Fibroblast of skin of scalp (primary cell): ENCODE measurements around the gene CARD9.

Experiments used
- DNase-seq: peaks from one replicate; pipeline ENCODE4 v3.0.0-alpha.2; 2013

The CARD9 gene

GRCh38 chr9:136345281-136346156, 27.9 kb downstream of the CARD9 start:
- peak; percentile 18 for DNase-seq

GRCh38 chr9:136344544-136345280, 28.8 kb downstream of the CARD9 start:
- DNase-seq = no peak

DNA sequence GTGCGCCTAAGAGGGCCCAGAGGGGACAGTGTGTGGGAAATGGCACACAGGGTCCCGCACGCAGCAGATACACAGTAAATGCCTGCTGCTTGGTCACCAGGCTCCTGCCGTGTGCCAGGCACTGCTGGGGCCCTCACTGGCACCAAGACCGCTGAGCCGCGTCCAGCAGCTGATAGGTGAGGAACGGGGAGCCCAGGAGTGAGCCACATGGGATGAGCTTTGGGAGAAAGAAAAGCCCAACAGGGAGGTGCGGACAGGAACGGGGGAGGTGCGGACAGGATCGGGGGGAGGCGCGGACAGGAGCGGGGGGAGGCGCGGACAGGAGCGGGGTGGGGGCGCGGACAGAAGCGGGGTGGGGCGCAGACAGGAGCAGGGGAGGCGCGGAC, 29.6 kb downstream of the CARD9 start:
- DNase-seq = no peak

- no peak for DNase-seq
Measured at GRCh38 chr9:136343121-136343883, 30.2 kb downstream of the CARD9 start.

GRCh38 chr9:136342181-136343120, 31.0 kb downstream of the CARD9 start:
- DNase-seq = peak; percentile 56

DNA sequence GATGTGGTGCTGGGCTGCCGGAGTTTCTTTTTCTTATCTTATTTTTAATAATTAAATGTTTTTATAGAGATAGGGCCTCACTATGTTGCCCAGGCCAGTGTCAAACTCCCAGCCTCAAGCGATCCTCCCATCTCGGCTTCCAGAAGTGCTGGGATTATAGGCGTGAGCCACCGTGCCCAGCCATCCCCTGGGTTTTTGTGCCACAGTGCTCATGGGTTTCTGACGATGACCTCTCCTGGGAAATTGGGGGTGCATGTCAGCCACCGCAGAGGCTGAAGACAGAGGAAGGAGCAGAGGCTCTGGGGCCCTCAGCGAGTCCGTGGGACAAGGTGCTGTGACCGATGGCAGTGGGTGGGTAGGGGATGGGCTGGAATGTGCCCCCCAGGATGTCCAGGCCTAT, 31.7 kb downstream of the CARD9 start:
- no peak for DNase-seq

GRCh38 chr9:136341042-136341655, 32.3 kb downstream of the CARD9 start:
- DNase-seq = no peak

GRCh38 chr9:136340356-136341041, 33.0 kb downstream of the CARD9 start:
- no peak for DNase-seq

DNA sequence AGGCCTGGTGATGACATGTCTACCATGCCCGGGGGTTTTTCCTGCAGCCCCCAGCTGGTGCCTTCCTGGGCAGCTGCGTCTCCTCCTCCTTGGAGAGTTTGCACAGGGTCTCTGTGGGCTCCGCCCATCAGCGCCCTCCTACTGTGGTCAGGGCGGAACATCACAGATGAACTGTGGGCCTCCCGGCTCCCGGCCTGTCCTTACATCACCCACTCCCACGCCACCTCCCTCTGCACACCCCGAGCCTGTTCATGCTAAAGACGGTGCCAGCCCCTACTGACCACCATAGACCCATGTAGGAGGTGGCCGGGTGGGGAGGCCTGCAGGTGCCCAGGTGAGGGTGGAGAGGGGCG, 33.5 kb downstream of the CARD9 start:
- DNase-seq = no peak

- peak; percentile 45 for DNase-seq
Measured at GRCh38 chr9:136339173-136339957, 34.1 kb downstream of the CARD9 start.

DNA sequence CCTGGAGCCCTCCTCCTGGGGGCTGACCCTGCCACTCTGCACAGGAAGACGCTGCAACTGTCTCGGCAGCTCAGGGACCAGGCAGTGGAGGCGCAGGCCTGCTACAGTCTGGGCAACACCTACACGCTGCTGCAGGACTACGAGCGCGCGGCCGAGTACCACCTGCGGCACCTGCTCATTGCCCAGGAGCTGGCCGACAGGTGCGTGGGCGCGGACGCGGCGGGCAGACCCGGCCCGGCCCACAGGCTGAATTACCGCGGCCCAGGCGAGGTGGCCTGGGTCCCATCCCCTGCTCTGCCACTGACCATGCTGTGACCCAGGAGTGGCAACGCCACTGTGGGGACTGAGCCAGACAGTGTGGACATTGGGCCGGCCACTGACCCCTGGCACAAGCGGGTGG, 35.0 kb downstream of the CARD9 start:
- DNase-seq = no peak

DNA sequence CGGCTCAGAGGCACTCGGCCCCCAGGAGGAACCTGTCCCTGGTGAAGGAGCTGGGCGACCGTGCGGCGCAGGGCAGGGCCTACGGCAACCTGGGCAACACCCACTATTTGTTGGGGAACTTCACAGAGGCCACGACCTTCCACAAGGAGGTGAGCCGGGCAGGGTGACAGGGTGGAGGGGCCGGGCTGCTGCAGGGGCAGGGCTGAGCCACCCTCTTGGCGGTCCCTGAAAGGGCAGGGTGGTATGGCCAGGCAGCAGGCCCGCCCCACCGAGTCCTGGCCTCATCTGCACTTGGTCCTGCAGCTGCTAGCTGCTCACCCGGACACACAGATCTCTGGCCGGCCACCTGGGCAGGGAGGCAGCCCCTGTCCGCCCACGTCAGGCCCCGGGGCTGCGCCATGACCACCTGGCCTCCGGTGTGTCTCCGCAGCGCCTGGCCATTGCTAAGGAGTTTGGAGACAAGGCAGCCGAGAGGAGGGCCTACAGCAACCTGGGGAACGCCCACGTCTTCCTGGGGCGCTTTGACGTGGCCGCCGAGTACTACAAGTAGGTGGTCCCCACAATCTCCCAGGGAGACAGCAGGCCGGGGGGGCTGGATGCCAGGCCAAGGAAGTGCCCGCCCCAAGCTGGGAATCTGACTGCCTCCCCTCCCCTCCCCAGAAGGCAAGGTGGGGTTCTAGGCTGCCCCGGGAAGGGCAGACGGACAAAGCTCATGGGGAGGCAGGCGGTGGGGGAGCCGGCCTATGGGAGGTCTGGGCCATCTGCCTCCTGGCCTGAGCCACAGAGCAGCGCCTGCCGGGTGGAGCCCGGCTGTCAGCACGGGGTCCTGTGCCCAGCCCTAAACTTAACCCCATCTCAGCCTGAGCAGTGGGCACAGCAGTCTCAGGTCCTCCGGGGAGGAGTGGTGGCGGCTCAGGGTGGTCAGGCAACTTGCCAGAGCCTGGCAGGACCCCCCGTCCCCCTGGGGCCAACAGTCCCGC, 35.8 kb downstream of the CARD9 start:
- DNase-seq = no peak

GRCh38 chr9:136336881-136337280, 36.6 kb downstream of the CARD9 start:
- DNase-seq = no peak

- DNase-seq = peak; percentile 62
Measured at GRCh38 chr9:136336156-136336870, 37.2 kb downstream of the CARD9 start.

- no peak for DNase-seq
Measured at GRCh38 chr9:136335296-136336155, 37.9 kb downstream of the CARD9 start.

- no peak for DNase-seq
Measured at GRCh38 chr9:136334541-136334940, 38.9 kb downstream of the CARD9 start.

DNA sequence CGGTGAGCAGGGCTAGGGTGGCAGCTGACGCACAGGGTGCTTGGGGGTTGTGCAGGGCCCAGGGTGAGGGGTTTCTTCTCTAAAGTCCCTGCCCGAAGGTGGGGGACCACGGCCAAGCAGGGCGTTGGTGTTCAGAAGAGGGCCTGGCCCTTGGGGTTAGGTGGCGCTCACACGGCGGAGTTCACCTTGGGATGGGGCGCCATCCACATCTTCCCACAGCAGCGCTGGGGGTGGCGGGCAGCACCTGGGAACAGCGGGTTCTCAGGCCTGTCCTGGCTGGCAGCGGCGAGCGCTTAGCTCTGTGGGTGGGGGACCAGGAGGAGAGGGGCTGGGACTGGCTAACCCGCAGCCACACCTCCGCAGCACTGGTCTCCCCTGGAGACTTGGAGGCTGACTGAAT, 40.0 kb downstream of the CARD9 start:
- no peak for DNase-seq
